Activated gamma-delta T cell treated with Interleukin-2 at 50 U/mL for 16 hours (primary cell): ENCODE measurements around the gene XPA.
"Not testable (repeated sequence)": the region's sequence is repeated elsewhere in the genome, so short reads cannot be mapped to it uniquely, and the experiment has no call there.

Source experiments
- DNase-seq: peaks from one replicate; pipeline ENCODE4 v3.0.0-alpha.2; 2020

Gene XPA

DNA sequence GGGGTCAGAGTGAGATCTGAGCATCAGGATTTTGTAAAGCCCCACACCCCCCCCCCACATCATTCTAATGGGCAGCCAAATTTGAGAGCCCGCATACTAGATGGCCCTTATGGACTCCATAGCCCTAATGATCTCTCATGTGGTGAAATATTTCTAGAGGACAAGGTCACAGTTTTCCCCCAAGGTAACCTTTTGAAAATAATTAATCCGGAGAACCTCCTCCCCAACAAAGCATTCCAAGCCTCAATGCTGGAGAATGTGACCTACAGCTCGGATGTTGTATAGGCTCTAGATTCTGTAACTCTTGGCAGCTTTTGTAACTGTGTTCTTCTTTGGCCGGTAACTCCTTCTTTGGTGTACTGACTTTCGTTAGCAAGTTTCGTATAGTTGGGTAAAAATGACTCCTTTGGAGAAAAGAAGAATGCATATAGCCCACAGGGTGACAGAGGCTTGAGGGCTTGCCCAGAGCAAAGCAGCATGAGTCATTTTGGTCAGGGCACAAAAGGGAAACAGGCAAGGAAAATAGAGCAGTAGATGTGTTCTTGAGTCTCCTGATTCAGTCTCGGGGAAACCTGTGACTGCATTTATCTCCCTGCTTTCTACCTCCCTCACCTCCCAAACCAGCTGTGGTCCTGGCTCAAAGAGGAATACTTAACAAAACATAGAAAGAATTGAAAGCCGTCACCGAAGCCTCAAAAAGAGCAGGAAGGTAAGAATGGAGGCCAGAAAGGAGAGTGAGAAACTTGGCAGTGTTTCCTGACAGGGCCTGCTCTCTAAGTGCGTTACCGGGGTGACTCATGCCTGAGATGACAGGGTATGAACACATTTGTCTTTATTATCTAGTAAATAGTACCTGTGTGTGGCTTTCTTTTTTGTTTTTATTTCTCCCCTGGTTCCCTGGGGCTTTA is 6.6 kb upstream of the XPA start:
- no peak for DNase-seq

DNA sequence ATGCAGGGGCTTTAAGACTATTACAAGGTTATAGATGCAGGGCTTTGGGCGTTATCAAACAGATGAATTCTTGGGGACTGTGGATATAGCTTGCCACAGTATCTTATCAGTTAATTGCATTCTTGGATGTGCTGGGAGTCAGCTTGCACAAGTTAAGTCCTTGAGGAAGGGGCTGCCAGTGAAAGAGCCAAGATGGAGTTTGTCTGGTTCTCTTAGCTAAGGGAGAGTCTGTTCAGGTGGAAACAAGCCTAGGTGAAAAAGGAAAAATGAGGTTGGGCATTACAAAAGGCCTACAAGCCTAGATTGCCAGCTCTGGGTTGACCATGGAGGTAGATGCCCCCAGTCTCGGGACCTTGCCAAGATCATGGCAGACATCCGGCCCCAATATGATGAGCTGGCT is 2.7 kb upstream of the XPA start:
- not testable (repeated sequence) for DNase-seq

DNA sequence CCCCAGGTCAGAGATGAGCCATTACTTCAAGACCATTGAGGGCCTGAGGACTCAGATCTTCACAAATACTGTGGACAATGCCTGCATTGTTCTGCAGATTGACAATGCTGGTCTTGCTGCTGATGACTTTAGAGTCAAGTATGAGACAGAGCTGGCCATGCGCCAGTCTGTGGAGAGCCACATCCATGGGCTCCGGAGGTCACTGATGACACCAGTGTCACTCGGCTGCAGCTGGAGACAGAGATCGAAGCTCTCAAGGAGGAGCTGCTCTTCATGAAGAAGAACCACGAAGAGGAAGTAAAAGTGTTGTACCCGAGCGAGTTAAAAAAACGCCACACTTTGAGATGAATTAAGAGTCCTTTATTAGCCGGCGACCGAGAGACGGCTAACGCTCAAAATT is 2.1 kb upstream of the XPA start:
- not testable (repeated sequence) for DNase-seq

DNA sequence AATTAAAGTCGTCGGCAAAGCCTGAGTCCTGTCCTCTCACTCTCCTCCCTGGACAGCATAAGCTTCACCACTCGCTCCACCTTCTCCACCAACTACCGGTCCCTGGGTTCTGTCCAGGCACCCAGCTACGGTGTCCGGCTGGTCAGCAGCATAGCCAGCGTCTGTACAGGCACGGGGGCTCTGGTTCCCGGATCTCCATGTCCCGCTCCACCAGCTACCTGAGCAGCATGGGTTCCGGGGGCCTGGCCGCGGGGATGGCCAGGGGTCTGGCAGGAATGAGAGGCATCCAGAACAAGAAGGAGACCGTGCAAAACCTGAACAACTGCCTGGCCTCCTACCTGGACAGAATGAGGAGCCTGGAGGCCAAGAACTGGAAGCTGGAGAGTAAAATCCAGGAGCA is 1.7 kb upstream of the XPA start:
- DNase-seq = no peak

DNA sequence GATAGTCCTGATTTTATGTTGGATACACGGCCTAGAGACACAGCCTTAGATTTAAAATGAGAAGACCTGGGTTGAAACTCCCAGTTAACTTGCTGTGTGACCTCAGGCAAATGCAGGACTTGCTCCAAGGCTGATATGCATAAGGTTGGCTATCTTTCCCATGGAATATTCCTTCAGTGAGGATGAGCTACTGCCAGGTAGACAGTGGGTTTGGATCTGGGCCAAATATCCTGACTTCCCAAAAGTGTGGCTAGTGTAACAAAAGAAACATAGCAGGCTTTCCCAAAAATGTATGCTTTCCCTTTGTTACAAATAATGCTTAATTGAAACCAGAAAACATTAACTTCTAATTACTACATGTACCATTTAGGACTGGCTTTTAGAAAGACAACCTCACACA is 697 bp upstream of the XPA start:
- DNase-seq = no peak

DNA sequence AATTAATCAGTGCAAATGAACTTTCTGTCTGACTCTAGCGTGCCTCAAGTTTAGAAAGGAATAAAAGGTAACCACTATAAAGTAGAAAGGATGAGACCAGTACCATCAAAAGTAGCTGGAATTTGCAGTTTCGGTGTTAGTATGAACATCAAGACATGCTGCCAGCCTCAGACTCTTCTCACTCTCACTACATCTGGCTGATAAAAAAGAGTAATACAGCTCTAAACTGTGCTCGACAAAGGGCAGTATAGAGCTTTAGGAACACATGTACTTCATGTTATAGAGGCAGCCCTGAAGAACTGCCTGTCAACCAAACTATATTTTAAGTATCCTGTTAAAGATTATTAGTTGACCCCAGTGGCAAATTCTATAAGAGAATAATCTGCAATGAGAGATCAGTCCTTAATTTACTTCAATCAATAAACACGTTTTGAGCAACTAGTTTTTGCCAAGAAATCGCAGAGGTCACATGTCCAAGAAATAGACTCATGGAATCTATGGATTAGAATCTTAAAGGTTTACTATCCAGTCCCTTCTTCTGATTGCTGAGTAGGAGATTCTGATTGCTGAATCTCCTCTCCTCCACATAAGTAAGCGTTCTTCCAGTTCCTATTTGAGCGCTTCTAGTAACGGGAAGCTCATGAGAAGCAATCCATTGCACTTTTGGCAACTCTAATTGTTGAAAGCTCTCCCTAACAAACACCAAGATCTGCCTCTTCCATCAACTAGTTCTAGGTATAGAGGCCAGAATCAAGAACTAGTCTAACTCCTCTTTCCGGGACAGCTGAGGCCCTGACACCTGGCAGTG is 941 bp downstream of the XPA start:
- no peak for DNase-seq

DNA sequence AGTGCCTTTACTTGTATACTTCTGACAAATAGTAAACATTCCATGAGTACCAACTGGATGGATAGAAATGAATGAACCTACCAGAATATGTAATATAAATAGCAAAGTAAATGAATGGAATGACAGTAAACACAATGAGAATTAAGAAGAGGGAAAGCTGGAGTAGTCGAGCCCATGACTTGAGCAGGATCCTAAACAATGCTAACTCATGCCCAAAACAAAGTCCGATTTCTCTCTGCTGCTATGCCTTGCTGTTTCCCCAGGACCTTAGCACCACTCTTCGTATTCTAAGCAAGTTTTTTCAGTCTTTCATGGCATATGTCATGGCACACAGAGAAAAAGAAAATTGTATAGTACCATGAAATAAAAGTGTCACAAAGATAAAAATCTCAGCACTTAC is 1.8 kb downstream of the XPA start:
- no peak for DNase-seq

DNA sequence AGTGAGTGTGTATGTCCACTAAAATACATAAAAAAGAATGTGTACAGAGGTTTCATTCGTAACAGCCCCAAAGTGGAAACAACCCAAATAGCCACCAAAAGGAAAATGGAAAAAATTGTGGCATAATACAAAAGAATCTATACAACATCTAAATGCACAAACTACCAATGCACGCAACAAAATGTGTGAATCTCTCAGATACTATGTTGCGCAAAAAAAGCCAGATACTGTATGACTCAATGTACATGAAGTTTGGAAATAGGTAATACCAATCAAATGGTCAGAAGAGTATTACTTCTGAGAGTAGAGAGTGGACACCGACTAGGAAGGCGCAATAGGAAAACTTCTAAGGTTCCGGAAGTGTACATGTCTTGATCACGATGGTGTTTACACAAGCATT is 2.4 kb downstream of the XPA start:
- no peak for DNase-seq

DNA sequence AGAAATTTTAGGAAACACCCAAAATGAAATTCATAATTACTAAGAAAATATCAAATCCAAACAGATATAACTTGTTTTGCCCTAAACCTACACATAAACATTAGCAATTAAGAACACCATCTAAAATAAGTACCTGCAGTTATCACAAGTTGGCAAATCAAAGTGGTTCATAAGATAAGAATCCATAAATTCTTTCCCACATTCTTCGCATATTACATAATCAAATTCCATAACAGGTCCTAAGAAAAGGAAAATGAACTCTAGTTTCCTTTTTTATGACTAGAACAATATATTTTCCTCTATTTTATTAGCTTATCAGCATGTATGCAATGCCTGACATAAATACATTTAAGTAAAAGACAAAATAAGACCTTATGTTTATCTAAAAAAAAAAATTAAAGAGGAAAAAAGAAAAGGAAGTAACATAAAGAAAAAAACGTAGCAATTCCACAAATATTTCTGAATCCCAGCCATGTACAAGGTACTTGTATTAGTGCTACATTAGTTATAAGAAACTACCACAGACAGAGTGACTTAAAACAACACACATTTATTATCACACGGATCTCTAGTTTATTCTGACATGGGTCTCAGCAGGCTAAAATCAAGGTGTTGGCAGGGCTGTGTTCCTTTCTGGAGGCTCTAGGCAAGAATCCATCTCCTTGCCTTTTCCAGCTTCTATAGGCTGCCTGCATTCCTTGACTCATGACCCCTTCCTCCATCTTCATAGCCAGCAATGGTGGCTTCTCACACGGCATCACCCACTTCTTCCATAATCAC is 7.5 kb downstream of the XPA start:
- no peak for DNase-seq

DNA sequence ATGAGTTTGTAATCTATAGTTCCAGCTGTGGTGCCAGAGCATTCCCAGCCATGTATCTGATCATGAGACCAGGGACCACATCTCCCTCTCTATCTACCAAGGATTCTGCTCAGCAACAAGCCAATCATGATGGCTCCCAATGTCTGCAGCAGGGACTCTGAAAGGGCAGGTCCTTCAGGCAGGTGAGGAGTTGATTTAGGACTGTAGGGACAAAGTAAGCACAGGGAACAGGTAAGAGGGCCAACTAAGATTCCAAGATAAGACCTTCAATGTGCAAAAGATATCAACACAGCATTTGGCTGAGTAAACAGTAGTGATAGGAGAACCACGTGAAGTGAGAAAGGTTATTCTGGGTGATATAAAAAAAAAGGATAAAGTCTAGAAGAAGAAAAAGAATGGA is 8.5 kb downstream of the XPA start:
- no peak for DNase-seq

DNA sequence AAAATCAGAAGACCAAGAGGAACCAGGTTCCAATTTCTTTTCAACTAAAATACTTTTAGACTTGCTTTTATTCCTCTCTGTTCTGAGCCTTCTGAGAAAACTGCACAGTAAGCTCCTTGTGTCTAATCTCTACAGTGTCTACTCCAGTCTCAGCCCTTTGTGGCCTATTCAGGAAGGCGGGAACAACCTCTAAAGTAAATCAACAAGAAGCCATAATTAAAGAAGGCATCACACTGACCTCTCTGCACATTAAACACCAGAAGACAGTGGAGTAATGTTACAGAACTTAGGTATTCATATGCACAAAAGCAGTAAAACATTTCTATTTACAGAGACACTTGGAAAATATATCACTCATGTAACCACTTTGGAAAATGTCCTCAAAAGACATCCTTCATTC is 14.9 kb downstream of the XPA start:
- DNase-seq = no peak

DNA sequence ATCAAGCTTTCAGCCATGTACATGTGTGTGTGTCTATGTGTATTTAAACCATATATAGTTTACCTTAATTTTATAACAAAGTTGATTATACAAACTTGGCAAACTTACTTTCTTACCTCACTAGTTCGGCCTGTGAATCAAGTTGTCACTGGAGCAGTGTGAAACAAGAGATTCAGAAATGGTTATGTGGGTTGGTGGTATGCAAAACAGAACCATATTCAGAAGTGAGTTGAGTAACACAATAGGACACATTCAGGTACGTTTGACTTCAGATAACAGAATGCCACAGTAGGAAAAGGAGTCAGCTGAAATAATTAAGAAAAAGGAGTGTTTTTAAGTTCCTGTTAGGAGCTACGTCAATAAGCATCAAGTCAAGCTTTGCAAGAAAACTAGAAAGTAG is 21.5 kb downstream of the XPA start:
- DNase-seq = no peak

DNA sequence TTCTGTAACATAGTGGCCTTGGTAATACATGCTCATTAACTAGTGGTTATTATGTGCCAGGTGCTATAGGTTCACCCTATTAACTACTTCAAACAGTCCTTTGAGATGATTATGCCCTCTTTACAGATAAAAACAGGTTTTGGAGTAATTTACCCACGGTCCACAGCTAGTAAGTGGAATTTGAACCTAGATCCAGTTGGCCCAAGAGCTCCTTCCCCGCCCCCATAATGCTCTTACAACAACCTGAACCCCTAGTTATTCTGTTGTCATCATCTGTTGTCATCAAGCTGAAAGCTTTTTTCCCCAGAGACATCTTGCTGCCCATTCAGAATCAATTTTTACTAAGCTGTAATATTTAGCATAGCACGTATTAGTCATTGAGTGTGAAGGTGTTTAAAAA is 23.2 kb downstream of the XPA start:
- no peak for DNase-seq

DNA sequence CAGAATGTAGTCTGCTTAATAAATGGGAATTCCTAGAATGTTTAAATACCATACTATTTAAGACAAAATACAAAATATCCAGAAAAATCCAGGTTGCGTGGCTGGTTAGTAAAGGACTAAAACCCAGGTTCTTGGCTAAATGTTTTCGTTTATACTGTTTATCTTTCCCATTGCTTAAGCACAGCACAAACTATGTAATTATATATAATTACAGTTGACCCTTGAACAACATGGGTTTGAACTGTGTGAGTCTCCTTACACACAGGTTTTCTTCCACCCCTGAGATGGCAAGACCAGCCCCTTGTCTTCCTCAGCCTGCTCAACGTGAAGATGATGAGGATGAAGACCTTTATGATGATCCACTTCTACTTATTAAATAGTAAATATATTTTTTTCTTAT is 24.7 kb downstream of the XPA start:
- DNase-seq = no peak

DNA sequence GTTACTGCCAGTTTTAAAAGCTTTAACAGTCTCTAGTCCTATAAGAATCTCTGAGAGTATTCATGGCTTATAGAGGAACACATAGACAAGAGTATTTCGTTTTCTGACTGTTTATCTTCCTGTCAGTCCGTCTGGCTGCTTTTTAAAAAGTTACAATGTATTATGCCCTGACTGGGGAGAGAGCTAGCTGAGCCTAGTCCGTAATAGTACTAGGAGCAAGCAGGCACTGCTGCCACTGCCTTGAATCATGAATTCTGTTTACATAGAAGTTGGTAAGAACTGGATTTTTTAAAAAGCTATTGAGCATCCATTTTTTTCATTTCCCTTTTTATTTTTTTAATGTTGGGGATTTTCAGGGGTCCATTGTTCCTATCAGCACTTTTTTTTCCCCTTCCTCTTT is 26.6 kb downstream of the XPA start:
- no peak for DNase-seq

DNA sequence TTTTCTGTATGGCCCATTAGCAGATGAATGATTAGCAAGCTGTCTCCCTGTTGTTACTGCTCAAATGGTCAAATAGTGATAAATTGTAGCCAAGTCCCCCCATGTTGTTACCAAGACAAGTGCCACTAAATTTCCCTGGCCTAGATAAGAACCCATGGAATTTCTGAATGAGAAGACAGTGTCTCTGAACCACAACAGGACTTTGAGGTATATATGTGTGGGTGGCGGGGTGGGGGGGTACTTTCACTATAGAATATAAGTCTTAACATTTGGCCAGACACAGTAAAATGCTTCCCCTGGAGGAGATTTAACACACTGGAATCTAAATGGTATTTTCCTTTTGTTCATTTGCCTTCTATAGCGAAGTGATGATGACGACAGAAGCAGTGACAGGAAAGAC is 28.7 kb downstream of the XPA start:
- no peak for DNase-seq

DNA sequence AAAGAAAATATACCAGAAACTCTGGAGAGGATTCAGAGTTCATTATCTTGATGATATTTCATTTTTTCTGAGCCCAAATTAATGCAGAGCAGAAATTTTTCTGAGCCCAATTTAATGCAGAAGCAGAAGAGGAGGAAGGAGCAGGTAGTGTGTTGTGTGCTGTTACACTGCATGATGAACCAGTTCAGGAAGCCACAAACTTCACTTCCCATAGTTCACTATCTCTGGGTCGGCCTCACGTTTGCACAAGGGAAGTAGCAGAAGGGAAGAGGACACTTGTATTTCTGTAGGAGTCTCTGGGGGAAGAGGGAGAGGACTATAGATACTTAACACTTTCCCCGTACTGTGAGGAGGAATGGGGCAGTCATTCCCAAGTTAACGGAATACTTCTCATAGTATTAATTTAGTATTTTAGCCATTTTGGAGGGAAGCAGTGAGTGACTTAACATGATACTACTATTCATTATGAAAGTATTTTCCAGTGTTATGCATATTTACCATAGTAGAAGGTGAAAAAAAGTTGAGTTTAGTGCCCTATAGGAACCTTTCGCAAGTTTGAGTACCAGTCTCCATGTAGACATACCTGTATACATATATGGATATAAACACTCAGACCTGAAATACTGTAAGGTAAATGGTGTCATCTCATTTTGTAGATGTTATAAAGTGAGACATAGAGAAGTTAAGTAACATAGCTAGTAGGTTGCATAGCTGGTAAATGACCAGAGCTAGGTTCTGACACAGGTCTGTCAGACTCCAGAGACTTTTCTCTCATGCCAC is 30.0 kb downstream of the XPA start:
- DNase-seq = no peak

DNA sequence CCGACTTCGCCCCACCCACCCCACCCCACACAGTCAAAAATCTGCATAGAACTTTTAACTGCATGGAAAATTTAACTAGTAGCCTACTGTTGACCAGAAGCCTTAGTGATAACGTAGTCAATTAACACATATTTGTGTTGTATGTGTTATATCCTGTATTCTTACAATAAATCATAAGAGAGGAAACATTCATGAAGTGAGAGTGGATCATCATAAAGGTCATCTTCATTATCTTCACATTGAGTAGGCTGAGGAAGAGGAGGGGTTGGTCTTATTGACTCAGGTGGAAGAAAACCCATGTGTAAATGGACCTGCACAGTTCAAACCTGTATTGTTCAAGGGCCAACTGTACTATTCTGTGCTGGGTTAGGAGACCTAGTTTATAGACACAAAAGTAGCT is 31.4 kb downstream of the XPA start:
- no peak for DNase-seq

DNA sequence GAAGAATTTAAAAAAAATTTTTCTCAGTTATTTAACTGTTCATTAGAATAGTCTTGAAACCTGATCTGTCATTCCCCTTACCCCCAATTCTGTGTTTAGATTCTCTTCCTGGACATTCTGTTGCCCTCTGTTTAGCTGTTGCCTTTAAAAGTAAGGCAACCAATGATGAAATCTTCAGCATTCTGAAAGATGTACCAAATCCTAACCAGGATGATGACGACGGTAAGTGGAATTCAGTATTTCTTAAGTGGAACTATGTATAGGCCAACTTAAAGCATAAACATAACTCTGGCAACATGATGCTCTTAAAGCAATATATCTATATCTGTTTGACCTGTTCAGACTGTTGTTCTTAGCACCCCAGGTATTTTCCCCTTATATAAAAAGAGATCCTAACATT is 36.3 kb downstream of the XPA start:
- DNase-seq = no peak

DNA sequence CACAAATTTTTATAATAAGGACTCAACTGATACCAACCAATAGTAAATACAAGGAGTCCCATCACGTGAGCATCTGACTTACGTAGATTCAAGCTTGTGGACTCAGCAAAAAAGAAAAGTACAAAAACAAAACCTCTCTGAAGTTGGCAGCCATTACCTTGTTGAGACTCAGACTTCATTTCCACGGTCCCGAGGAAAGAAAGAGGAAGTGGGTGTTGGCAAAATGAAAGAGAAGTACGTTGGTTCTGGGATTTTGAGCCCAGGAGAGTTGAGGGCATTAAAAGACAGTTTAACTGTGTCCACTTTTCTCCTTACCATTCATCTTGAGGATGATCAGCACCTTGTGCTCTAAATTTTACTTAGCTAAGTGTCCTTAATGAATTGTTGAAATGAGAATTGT is 36.8 kb downstream of the XPA start:
- no peak for DNase-seq

DNA sequence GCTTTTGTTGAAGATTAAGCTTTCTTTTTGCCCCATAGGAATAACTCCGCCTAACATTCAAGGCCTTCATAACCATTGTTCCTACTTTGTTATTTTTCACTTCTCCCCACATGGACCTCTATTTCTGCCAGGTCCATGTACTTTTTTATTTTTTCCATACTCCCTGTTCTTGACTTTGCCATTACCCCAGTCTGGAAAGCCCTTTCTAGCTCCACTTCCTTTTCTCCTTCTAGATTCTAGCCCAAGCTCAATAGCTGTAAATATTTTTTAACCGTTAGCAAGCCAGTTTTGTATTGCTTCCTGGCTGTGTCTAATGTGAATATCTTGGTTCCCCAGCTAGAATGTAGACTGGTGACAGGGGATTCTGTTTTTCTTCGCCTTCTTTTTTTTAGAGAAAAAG is 37.4 kb downstream of the XPA start:
- no peak for DNase-seq

DNA sequence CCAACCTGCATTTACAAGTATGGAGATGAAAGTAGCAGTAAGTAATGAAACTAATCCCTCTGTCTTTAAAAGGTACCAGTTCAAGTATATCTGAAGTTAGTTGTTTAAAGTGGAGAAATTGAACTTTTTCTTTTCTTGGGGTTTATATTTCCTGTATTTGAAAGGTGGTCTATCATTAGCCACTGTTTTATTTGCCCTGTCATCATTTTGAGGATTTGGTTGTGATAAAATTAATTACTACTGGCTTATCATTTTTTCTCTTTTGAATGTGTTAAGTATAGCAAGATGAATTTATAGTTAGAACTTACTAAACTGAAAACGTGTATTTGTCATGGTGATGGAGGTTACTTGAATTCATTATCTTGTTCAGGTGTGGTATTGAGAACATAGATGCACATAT is 38.4 kb downstream of the XPA start:
- no peak for DNase-seq

DNA sequence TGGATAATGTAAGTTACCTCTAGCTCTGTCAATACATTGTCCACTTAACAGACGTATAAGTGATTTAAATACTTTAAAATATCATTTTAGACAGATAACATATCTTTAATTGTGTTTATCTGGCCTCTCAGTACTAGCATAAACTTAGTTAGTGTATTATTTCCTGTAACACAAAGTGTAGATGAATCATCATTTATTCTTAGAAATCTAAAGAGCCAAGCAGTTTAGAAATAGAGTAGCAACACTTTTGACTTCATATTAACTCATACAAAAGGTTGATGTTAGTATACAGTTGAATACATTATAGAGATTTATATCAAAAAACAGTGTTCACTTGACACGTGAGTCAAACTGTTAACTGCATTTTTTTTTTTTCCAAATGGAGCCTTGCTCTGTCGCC is 45.5 kb downstream of the XPA start:
- no peak for DNase-seq
